ENCODE results near the gene RAB33B. TPM values are rescaled to one million over a fixed set of nuclear protein-coding genes. Genes with fewer than 3 reads are reported as not detected.
"Not testable (repeated sequence)": the region's sequence is repeated elsewhere in the genome, so short reads cannot be mapped to it uniquely, and the experiment has no call there.

The RAB33B gene
- 10 to 100 TPM; 13.6 to 15.6 (median 14.6) TPM for total RNA-seq
- polyA plus RNA-seq = 1 to 10 TPM; 3.4 to 4.2 (median 3.6) TPM

GRCh38 chr4:139454111-139455045 lies at the start of gene RAB33B:
RAB33B (plus strand) TSS chr4:139454121; CDS start chr4:139454196, 75 bp downstream.
- H3K4me3 ChIP-seq = peak within 1 kb of the TSS; percentile 80 to 91 (median 87)
- TF ChIP-seq POLR2A (IDR thresholded peaks at IDR 0.05) = peak; percentile 90 to 94
- TF ChIP-seq EP300 (IDR thresholded peaks at IDR 0.05) = peak in 1 of 4 donors; percentile 29
- no peak for TF ChIP-seq CTCF (IDR thresholded peaks at IDR 0.05)
- peak; percentile 97 to 98 (median 98) for TF ChIP-seq POLR2AphosphoS5 (IDR thresholded peaks at IDR 0.05)
- H3K9me3 ChIP-seq = no peaks in the 10 kb centered on the region
- DNase-seq = no peak
- no peaks in the 10 kb centered on the region for H3K36me3 ChIP-seq
- H3K4me1 ChIP-seq = peaks cover 0 to 51% (median 32%) of the 10 kb centered on the region in 4 donors
- intact Hi-C loops (cut with DNase I) = loop anchor here (2.0 to 10.0 kb wide), 5 partner anchors 37 to 420 kb away; partner anchors contain the start of genes ELF2, NAA15 and NDUFC1
- H3K27me3 ChIP-seq = no peaks in the 10 kb centered on the region
- WGBS, 2 donors = 1 to 2% methylated on average over 46 of the region's 46 CpGs
- H3K27ac ChIP-seq = peak within 1 kb of the TSS; percentile 92 to 98 (median 94)

- intact Hi-C loops (cut with DNase I) = no loop called here
- no peaks in the 10 kb centered on the region for H3K36me3 ChIP-seq
- no peaks in the 10 kb centered on the region for H3K4me1 ChIP-seq
- no peak for TF ChIP-seq POLR2A (IDR thresholded peaks at IDR 0.05)
- TF ChIP-seq POLR2AphosphoS5 (IDR thresholded peaks at IDR 0.05) = no peak
- no peak for TF ChIP-seq CTCF (IDR thresholded peaks at IDR 0.05)
- no peak for TF ChIP-seq EP300 (IDR thresholded peaks at IDR 0.05)
- no peak overlapping the region for H3K27ac ChIP-seq
- H3K27me3 ChIP-seq = no peaks in the 10 kb centered on the region
- H3K4me3 ChIP-seq = no peak overlapping the region
- DNase-seq = no peak
- no peaks in the 10 kb centered on the region for H3K9me3 ChIP-seq
These were observed 43.6 kb upstream of the RAB33B start for GRCh38 chr4:139410312-139410711.

DNA sequence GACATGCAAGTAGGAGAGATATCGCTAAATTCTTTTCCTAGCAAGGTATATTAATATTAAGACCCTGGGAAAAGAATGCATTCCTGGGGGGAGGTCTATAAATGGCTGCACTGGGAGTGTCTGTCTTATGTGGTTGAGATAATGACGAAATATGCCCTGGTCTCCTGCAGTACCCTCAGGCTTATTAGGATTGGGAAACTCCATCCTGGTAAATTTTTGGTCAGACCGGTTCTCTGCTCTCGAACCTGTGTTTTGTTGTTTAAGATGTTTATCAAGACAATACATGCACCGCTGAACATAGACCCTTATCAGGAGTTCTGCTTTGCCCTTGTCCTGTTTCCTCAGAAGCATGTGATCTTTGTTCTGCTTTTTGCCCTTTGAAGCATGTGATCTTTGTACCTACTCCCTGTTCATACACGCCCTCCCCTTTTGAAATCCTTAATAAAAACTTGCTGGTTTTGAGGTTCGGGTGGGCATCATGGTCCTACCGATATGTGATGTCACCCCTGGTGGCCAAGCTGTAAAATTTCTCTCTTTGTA lies 39.2 kb upstream of the RAB33B start:
- not testable (repeated sequence) for H3K27me3 ChIP-seq, H3K4me3 ChIP-seq, H3K9me3 ChIP-seq, H3K27ac ChIP-seq, DNase-seq, H3K4me1 ChIP-seq, H3K36me3 ChIP-seq
- 95% methylated on average over 8 of the region's 8 CpGs for WGBS, 2 donors
- intact Hi-C loops (cut with DNase I) = loop anchor here (5.0 kb wide), 2 partner anchors 38 to 218 kb away; partner anchors contain the start of gene RAB33B

DNA sequence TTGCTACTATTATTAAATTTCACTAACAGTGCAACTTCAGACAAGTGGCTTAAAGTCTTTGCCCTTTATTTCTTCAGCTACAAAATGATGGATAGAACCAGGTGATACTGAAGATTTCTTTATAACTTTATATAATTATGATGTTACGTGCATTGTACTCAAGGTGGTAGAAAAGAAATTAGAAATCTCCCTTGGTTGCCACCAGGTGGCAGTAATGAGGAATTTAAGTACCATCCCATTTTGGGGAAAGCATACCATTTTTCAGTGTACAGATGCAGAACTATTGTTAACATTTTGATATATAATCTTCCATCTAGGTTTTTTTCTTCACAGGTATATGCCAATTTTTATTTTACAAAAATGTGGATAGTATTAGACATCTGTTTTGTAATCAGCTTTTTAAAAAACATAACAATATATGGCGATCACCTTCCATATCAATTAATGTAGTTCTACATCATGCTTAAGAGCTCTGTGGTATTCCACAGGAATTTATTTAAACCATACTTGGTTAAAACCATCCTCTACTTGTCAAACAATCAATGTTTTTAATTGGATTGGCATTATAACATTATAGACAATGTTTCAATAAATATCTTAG lies 37.7 kb upstream of the RAB33B start:
- H3K9me3 ChIP-seq = no peaks in the 10 kb centered on the region
- intact Hi-C loops (cut with DNase I) = loop anchor here (5.0 kb wide), 2 partner anchors 36 to 216 kb away; partner anchors contain the start of gene RAB33B
- TF ChIP-seq CTCF (IDR thresholded peaks at IDR 0.05) (peak; percentile 28 to 65 (median 50)), POLR2AphosphoS5 (IDR thresholded peaks at IDR 0.05) (no peak)
- H3K4me1 ChIP-seq = no peaks in the 10 kb centered on the region
- H3K4me3 ChIP-seq = no peak overlapping the region
- H3K27me3 ChIP-seq = no peaks in the 10 kb centered on the region
- DNase-seq = no peak
- no peak overlapping the region for H3K27ac ChIP-seq
- H3K36me3 ChIP-seq = no peaks in the 10 kb centered on the region
- 75 to 77% methylated on average over 2 of the region's 2 CpGs for WGBS, 2 donors
